ENCODE measurements around the gene PDIA5.
A peak's percentile ranks its signal among the peaks of the same experiment; 100 is the strongest.

The PDIA5 gene

DNA sequence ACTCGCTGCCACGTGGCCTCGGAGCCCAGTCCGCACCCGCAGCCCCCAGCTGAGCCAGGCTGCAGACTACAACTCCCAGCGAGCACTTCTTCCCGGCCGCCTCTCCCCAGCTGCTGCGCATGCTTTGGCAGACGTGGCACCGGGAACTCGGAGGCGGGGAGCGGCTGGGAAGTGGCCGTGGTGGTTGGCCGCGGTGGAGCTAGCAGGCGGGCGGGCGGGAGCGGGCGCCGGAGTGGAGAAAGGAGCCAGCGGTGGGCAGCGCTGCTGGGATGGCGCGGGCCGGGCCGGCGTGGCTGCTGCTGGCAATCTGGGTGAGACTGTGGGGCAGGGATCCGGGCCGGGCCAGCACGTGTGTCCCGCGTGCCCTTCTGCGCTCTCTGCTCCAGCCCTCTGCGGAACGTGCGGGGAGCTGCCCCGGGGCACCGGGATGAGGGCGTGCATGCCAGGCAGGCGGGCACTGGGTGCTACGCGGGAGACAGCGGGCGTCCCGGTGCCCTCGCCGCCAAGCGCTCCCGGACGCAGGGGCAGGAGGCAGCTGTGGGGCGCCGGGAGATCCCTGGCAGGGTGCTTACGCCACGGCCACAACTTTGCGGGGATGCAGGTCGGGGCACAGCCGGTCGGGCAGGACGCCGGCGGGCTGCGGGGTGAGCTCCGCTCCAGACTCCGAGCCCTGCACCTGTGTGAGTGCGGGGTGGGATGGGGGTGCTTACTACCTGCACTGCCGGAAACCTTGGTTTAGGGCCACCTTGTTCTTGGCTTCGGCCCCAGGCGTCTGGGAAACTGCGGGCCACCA, at the start of gene PDIA5:
Gene PDIA5, plus strand, starts transcription at position 130 of the 793 bp plus-strand sequence. Its CDS starts 140 bp downstream, at position 270.
- TF ChIP-seq, protein P1, sequence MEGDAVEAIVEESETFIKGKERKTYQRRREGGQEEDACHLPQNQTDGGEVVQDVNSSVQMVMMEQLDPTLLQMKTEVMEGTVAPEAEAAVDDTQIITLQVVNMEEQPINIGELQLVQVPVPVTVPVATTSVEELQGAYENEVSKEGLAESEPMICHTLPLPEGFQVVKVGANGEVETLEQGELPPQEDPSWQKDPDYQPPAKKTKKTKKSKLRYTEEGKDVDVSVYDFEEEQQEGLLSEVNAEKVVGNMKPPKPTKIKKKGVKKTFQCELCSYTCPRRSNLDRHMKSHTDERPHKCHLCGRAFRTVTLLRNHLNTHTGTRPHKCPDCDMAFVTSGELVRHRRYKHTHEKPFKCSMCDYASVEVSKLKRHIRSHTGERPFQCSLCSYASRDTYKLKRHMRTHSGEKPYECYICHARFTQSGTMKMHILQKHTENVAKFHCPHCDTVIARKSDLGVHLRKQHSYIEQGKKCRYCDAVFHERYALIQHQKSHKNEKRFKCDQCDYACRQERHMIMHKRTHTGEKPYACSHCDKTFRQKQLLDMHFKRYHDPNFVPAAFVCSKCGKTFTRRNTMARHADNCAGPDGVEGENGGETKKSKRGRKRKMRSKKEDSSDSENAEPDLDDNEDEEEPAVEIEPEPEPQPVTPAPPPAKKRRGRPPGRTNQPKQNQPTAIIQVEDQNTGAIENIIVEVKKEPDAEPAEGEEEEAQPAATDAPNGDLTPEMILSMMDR (IDR thresholded peaks at IDR 0.05; ENCODE audit: insufficient read depth, low read depth, low read length, missing control alignments) = no peak
- H3K4me3 ChIP-seq (ENCODE audit: low read depth, low read length) = peak within 1 kb of the TSS; percentile 83
- peak; percentile 89 for DNase-seq (ENCODE audit: low read depth)

DNA sequence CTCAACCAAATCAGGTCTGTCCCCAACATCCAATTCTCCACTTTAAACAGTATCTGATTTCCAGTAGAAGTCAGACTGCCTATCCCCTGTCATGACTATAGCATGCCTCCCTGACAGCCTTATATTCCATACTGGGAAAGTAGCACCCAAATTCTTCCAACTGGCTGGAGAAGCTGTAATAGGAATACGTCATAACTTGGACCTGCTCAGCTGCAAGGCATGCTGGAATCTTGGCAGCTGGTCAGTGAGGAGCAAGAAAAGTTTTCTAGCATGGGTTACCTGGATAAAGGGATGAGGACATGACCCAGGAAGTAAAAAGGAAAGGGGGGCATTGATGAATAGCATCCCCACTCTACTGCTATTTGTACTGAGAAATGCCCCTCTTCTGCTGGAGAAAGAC, 48.1 kb upstream of the PDIA5 start:
- TF ChIP-seq, protein P1 (IDR thresholded peaks at IDR 0.05; ENCODE audit: insufficient read depth, low read depth, low read length, missing control alignments) = no peak
- H3K4me3 ChIP-seq (ENCODE audit: low read depth, low read length) = no peak overlapping the region
- DNase-seq (ENCODE audit: low read depth) = no peak

DNA sequence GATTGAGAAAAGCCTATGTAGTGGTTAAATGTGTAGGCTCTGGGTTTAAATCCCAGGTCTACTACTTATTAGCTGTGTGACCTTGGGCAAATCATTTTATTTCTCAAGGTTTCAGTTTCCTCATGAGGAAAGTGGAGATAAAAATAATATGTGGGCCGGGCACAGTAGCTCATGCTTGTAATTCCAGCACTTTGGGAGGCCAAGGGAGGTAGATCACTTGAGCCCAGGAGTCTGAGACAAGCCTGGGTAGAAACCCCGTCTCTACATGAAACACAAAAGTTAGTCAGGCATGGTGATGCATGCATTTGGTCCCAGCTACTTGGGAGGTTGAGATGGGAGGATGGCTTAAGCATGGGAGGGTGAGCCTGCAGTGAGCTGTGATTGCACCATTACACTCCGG, 47.7 kb upstream of the PDIA5 start:
- H3K4me3 ChIP-seq (ENCODE audit: low read depth, low read length) = no peak overlapping the region
- TF ChIP-seq, protein P1 (IDR thresholded peaks at IDR 0.05; ENCODE audit: insufficient read depth, low read depth, low read length, missing control alignments) = no peak
- DNase-seq (ENCODE audit: low read depth) = no peak

DNA sequence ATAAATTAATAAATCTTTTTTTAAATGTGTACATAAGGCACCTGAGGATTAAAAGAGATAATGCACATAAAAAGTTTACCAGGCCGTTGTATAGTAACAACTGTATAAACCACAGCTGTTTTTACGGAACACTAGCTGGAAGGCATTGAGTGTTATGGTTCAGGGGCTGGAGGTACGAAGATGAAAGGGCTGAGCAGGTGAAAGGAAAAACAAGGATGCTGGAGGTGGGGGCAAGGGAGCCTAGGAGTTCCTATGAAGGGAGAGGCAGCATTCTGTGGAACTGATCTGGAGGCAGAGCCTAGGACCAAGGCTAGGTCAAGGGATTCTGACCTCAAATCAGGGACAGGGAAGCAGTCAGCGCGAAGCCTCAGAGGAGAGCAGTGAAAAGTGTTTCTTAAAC, 47.2 kb upstream of the PDIA5 start:
- TF ChIP-seq, protein P1 (IDR thresholded peaks at IDR 0.05; ENCODE audit: insufficient read depth, low read depth, low read length, missing control alignments) = no peak
- DNase-seq (ENCODE audit: low read depth) = no peak
- no peak overlapping the region for H3K4me3 ChIP-seq (ENCODE audit: low read depth, low read length)

DNA sequence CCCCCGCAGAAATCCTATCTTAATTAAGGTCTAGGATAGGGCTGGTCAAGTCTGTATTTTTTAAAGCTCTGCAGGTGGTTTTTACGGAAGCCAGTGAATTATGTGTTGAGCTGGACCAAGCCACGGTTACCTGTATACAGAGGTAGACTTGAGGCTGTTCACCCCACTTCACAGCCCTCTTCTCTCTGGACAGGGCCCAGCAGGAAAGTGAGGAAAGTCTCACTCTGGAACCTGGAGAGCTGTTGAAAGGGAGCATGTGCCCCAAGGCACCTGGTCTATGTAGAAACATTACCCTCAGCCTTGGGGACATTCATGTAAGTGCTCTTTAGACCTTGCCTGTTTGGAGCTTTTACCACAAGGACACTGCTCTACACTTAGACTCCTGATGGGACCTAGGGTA, 46.1 kb upstream of the PDIA5 start:
- TF ChIP-seq, protein P1 (IDR thresholded peaks at IDR 0.05; ENCODE audit: insufficient read depth, low read depth, low read length, missing control alignments) = no peak
- DNase-seq (ENCODE audit: low read depth) = no peak
- H3K4me3 ChIP-seq (ENCODE audit: low read depth, low read length) = no peak overlapping the region

DNA sequence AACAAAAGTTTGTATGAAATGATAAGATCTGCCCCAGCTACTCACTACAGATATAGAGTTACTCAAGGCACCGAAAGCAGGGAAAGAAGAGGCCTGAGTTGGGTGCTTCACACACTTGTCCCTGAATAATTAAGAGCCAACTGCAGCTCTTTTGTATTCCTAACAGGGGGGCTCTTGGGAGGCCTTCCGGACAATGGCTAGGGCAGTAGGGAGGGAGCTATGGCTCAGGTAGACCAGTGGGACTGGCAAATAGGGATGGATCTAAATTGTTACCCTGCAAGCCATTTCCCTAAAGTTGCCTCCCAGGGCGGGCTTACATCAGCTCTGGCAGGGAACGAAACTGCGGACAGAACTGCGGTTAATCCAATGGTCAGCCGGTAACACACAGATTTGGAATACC, 45.4 kb upstream of the PDIA5 start:
- no peak overlapping the region for H3K4me3 ChIP-seq (ENCODE audit: low read depth, low read length)
- TF ChIP-seq, protein P1 (IDR thresholded peaks at IDR 0.05; ENCODE audit: insufficient read depth, low read depth, low read length, missing control alignments) = no peak
- no peak for DNase-seq (ENCODE audit: low read depth)
